ENCODE data around the gene TET3.
"Not testable (repeated sequence)": the region's sequence is repeated elsewhere in the genome, so short reads cannot be mapped to it uniquely, and the experiment has no call there.

TET3 gene

DNA sequence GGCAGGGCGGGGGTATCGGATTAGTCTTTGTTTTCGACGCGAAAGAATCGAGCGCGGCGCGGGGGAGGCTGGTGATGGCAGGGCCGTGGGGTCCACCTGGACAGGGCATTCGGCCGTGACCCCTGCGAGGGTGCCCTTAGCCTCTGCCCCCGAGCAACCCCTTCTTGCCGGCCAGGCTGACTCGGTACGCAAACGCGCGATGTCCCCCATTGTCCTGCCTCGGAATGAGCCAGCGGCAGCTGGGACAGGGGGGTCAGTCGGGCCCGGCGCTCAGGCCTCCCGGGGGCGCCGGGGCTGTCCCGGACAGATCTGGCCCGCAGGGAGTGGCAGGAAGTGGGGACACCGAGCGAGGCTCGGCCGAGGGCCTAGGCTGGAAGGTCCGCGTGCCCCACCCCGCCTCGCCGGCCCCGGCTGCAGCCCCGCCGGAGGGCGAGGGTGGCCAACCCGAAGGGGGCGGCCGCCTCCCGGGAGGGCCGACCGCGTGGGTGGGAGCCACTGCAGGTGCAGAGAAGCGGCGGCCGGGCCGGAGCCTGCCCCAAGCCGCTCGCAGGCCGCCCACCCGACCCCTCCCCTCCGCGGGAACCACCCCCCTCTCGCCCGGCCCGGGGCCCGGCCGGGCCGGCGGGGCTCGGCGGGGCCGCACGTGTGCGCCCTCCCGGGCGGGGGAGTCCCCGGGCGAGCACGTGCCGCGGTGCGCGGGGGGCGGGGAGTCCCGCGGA is at the start of gene TET3:
TET3 (plus strand) TSS at position 708 of the 719 bp plus-strand sequence. CDS start 1,494 bp downstream, outside the sequence.
- DNase-seq (ENCODE audit: low spot score): peak; percentile 38

DNA sequence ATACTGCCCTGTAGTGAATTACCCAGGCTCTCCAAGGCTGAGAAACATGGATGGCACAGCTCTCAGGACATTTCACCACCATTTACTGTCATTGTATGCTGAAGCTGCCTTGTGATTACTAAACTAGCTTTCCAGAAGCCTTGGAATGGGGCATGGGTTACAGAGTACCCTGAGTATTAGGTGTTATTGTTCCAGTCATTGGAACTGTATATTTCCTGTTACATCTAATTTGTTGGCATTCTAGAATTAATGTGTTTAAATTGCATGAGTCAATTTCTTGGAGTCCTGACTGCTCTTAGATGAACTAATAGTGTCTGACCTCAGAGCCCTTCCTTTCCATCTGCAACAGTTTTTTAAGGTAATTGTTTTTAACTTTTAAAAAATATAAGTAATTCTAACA is 49.1 kb upstream of the TET3 start:
- no peak for DNase-seq (ENCODE audit: low spot score)

DNA sequence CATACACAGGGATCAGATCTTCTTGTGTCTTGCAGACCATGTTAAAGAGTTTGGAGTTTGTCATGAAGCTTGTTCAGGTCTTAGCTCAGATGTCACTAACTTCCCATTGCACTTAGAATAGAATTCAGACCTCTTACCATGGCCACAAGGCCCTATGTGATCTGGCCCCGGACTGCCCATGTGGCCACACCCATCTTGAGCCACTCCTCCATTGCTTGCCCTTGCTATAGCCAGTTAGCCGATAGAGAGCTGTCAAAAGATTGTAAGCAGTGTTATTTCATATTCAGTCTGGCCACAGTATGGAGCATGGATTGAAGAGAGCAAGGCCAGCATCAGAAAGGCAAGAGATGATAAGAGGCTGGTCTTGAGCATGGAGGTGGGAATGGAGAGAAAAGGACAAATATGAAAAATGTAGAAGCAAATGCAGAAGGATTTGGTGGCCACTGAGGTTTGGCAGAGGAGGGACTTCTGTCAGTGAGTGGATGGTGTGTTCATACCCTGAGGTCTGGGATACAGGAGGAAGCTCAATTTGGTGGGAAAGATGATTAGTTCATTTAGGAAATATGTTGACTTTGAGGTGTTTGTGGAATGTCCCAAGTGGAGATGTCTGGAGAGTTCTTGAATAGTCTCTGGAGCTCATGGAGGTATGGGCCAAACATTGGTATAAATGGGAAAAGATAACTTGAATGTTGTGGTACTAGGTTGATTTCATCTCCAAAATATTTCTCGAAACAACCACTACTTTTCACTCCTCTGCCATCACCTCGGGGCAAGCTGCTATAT is 47.4 kb upstream of the TET3 start:
- DNase-seq (ENCODE audit: low spot score): no peak

DNA sequence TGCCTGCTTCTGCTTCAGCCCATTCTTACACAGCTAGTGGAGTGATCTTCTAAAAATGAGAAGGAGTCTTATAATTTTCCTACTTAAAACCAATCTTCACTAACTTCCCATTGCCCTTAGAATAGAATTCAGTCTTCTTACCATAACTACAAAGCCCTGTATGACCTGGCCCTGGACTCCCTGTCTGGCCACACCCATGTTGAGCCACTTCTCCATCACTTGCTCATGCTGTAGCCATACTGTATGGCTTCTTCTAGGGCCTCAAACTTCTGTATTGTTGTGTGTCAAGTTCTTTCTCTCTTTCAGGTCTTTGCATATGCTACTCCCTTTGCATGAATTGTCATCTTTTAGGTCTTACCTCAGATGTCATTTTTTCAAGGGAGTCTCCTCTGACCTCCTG is 46.8 kb upstream of the TET3 start:
- DNase-seq (ENCODE audit: low spot score): no peak

DNA sequence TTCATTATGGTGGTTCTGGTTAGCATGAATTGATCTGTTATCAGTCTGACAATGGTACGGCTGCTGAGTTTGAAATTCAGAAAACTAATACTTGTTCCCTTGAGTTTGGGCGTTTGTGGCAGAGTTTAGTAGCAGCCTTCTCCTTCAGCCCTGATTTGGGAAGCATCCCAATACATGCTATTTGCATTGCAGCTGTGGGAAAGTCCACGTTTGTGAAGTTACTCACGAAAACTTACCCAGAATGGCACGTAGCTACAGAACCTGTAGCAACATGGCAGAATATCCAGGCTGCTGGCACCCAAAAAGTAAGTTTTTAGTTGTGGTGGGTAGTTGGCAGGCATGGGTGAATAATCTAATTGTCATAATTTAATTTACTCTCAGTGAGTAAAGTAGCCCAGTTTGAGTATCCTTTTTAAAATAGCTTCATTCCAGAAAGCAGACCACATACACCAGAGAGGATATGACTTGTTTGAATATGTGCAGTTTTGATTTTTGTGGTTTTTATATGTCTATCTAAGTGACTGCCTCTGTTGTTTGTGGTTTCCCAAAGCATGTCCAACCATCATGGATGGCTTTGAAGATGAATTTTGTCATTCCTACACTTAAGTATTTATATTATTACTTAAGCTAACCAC is 45.9 kb upstream of the TET3 start:
- DNase-seq (ENCODE audit: low spot score): no peak

DNA sequence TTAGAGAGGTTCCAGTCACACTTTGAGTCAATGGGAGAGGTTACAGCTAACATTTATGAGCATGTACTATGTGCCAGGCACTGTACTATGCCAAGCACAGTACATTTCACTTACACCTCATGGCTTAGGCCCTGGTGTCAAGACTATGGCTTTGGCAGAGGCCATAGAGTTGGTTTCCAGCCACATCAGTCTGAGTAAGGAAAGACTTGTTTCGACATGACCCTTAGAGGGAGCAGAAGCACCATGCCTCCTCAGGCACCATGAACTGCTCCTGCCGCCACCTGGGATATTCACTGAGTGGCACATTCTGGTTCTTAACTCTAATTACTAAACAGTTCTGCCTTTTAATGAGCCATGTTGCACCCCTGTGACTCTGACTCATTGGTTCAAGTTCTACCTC is 45.3 kb upstream of the TET3 start:
- no peak for DNase-seq (ENCODE audit: low spot score)

DNA sequence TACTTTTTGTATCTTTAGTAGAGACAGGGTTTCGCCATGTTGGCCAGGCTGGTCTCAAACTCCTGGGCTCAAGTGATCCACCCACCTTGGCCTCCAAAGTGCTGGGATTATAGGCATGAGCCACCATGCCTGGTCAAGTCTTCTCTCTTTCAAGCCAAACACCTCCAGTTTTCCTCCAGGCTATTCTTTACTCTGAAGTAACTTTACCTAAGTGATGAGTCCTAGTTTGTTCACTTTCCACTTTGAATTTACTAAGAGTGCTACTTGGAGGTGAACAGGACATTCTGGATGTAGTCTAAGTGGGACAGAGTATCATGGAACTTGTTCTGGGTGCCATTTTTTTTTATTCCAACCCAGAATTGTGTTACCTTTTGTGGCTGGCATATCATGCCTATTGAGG is 44.6 kb upstream of the TET3 start:
- DNase-seq (ENCODE audit: low spot score): not testable (repeated sequence)

DNA sequence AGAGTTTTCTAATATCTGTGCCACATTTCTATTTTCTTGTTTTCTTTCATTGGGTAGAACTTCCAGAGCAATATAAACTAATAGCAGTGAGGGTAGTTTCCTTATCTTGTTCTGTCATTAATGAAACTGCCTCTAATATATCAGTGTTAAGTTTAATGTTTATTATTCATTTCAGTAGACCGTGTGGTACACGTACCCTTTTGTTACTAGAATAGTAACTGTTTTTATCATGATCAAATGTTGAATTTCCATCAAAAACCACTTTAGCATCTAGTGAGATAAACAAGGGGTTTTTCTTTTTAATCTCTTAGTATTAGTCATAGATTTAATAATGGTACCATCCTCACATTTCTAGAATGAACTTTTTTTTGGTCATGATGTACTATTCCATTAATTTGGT is 42.0 kb upstream of the TET3 start:
- DNase-seq (ENCODE audit: low spot score): no peak

DNA sequence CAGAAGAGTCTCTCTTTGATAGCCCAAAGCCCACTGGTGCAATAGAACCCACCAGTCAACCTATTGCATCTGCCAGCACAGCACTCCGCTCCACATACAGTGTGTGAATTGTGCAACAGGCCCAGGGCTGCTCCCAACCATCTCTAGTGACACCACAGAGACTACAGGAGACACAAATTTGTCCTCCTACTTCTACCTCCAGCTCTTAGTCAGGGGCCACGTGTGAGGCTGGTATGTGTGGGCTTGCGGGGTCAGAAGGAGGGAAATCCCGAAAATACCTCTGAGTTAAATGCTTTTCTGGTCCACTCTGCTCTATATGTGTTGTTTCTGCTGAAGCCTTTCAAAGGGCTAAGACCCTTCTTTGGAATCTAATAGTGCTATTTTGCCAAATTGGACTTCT is 40.0 kb upstream of the TET3 start:
- no peak for DNase-seq (ENCODE audit: low spot score)

DNA sequence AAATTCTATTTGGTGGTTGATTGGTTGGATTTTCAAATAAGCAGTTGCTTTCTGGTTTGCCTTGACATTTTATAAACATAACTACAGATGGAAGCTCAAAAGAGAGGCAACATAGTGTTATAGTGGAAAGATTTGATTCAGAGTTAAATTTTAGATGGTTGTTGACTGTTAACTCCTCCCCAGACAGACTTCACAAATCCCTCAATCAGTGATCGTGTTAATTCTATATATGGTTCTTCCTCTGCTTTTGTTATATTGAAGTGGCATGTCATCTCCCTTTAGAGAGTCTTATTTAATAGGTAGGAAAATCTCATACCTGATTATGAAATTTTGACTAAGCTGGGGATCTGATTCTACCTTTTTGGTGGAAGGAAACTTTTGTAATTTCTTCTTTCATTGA is 38.5 kb upstream of the TET3 start:
- no peak for DNase-seq (ENCODE audit: low spot score)

DNA sequence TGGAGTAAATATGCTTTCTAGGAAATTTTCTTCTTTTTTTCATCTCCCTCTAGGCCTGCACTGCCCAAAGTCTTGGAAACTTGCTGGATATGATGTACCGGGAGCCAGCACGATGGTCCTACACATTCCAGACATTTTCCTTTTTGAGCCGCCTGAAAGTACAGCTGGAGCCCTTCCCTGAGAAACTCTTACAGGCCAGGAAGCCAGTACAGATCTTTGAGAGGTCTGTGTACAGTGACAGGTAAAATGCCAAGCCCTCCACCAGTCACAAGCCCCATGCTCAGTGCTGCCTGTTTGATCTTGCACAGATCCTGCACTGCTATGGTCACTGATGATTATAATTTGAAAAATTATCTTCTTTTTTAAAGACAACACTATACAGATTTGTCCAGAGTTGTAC is 38.0 kb upstream of the TET3 start:
- DNase-seq (ENCODE audit: low spot score): no peak

DNA sequence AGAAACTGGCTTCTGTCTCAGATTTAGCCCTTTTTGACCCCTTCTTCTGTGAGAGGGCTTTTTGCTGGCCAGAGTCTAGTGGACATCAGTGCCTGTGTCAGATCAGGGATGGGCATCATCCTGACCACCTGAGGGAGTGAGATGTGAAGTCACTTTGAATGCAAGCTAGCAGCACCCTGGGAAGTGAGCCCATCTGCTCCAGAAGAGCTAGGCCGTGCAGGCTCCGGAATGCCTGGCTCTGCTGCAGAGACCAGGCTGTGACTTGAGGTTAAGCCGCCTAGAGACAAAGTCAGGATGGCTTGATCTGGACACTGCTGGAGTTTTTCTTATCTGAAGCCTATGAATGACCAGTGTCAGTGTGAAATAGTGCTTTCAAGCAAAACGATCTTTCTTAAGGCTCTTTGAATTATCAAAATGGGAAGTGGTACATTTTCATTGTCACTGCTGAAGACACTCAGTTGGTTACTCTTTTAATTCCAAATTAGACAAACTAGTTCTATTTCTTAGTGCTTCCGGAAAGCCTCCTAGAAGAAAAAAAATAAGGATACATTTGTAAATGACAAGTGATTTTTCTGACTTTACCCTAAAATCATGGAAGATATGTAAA is 37.2 kb upstream of the TET3 start:
- no peak for DNase-seq (ENCODE audit: low spot score)

DNA sequence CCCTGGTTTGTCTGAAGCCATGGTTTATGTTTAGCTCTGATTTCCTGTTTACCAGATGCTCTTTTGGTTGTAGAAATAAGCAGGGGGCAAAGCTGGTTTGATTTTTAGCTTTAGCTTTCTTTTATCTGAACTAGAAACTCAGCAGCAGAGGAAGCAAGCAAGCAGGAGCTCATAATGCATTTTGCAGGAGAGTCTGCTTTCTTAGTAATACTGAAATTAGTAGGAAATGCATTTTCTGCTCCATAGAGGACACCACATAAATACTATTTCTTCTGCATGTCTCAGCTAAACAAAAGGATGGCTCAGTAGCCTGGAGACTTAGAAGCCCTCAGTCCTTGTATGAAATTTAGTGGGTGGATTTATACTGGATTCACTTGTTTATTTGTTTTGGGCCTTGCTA is 34.9 kb upstream of the TET3 start:
- DNase-seq (ENCODE audit: low spot score): no peak

DNA sequence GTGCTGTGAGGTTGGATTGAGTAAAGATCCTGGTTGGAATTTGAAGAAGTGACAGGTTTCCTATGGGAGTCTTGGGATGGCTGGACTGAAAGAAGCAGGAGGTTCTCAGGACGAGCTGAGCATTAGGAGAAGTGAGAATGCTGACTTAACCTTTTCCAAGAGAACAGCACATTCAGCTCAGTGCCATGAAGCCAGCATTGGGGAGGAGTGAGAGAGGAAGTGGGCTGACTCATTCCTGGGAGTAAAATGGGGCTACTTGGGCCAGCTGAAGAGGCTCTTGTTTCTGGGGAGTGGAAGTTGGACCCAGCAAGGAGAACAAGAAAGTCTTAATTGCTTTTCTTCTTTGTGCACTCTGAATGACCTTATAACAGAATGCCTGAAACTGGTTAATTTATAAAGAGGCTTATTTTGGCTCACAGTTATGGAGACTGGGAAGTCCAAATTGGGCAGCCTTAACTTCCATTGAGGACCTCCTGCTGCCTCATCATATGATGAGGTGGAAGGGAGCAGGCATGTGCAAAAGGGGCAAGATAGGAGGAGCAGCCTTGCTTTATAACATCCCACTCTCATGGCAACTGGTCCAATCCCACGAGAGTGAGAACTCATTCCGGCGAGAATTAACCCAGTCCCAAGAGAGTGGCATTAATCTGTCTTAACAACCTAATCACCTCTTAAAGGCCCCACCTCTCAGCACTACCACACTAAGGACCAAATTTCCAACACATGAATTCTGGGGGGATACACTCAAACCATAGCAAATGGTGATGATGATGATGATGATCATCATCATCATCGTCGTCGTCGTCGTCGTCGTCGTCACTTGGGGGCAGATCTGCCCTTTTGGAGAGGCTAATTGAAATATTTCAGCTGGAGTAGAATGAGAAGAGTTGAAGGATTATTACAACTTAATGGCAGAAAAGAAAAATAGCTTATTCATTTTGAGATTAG is 31.9 kb upstream of the TET3 start:
- no peak for DNase-seq (ENCODE audit: low spot score)

DNA sequence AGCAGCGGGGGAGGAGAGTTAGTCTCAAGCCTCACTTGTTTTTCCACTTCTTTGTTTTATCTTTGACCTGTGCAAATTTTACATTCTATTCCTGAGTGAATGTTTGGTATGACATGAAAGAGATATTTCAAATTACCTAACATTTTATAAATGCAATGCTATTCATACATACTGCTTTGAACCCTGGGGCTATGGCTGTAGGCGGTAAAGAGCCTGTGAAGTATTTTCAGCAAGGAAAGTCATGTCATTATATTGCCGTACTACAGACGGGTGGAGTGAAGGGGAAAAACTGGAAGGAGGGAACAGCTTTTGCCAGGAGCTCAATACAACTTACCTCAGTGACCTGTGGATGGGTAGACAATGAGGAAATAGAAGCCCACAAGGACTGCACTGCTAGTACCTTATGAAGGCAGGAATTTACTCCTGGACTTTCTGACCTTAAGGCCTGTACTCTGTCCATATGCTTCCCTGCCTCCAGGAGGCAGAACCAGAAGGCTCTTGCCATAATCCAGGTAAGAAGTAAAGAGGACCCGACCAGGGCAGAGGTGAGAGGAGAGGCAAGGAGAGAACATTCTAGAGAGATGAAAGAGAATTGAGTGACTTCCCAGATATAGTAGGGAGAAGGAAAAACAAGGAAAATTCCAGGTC is 28.4 kb upstream of the TET3 start:
- no peak for DNase-seq (ENCODE audit: low spot score)

DNA sequence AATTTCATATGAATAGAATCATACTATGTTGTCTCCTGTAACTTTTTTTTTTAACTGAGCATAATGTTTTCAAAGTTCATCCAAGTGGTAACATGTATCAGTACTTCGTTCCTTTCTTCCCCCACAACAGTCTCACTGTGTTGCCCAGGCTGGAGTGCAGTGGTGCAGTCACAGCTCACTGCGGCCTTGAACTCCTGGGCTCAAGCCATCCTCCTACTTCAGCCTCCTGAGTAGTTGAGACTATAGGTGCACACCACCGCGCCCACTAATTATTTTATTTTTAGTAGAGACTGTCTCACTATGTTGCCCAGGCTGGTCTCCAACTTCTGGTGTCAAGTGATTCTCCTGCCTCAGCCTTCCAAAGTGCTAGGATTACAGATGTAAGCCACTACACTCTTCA is 23.4 kb upstream of the TET3 start:
- no peak for DNase-seq (ENCODE audit: low spot score)

DNA sequence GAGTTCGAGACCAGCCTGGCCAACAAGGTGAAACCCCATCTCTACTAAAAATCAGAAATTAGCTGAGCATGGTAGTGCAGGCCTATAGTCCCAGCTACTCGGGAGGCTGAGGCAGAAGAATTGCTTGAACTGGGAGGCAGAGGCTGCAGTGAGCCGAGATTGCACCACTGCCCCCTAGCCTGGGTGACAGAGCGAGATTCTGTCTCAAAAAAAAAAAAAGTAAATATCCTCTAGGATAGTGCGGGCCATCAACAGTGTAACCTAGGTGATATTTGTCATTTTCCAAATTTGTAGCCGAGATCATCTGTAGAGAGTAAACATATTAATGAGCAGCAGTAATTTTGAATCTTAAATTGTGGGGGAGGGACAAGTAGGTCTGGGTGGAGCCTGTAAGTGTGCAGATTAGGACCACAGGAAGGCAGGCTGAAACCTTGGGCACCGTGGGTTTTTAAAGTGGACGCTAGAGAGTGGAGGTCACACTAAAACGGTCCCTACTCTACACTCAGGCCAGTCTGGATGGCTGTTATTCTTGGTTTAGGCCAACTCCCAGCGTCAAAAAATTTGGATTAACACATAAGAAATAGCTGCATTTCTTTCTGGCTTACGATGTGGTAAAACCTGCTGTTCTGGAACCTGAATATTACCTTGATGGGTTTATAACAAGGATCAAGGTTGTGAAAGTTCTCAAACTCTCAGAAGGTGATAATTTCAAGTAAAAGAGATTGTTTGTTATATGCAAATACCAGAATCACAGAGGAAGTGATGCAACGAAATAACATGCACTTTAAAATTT is 22.7 kb upstream of the TET3 start:
- no peak for DNase-seq (ENCODE audit: low spot score)

DNA sequence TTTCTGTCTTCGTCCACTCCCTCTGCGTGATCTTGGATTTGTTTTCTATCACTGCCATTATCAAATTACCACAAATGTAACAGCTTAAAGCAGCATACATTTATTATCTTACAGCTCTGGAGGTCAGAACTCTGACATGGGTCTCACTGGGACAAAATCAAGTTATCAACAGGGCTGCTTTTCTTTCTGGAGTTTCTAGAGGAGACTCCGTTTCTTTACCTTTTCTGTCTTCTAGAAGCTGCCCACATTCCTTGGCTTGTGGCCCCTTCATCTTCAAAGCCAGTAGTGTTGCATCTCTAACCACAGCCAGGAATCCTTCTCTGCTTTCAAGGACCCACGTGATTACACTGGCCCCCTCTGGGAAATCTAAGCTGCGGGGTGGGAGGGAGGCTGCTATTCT is 21.9 kb upstream of the TET3 start:
- no peak for DNase-seq (ENCODE audit: low spot score)

DNA sequence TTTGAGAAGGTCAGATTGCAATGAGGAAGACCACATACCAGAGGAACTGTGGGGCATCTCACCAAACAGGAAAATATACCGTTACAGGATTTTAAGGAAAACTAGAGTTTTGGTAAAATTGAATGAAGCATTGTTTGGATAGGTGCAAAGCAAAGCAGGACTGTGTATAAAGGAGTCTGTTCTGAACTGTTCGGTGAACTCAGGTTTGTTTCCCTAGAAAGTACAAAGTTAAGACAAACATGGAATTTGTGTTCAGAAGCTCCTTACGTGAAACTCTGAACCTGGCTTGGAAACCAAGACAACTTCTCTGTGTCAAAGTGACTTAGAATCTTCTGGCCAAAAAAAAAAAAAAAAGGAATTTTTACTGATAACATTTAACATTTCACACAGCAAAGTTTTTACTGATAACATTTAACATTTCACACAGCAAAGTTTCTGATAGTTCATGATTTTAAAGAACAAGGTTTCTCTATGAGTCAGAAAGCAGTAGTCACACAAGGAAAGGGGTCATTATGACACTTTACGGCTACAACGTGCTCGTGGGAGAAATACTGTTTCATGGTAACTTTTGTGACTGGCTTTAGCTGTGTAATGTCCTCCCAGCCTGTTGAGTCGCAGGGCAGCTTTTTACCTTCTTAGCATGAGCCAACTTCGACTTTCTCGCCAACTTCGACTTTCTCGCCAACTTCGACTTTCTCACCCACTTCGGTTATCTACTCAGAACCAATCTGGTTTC is 21.2 kb upstream of the TET3 start:
- DNase-seq (ENCODE audit: low spot score): no peak

DNA sequence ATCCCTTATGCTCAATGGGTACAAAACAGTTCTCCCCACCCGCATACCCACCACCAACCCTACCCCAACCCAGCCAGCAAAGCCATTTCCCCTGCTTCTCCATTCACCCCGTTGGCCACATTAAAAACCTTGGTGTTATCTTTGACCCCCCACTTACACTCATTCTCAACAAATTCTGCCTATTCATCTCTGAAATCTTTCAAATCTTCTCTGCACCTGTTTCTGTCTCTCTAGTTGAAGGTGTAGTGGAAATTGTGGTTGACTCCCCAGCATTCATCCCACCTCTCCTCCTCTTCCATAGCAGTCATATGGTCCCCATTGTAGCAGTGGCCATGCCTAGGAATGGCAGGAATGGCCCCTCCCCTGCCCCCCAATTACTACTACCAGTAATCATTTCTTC is 20.5 kb upstream of the TET3 start:
- no peak for DNase-seq (ENCODE audit: low spot score)
